Vagina (tissue), 2 donors: ENCODE measurements around the gene PARVB. TPM values are rescaled to one million over a fixed set of nuclear protein-coding genes. Genes with fewer than 3 reads are reported as not detected.

ENCODE experiments used
- DNase-seq, 2 donors: peaks; one replicate each; pipeline ENCODE4 v3.0.0-alpha.2; 2017; ENCODE audit errors: extremely low spot score in 2 of 2
- H3K27ac ChIP-seq: fragments of 200-600 bp; sonication (generic); one replicate; pipeline ENCODE4 v1.5.1; 2019
- H3K27me3 ChIP-seq: fragments of 200-600 bp; sonication (generic); one replicate; pipeline ENCODE4 v1.5.1; 2019
- H3K36me3 ChIP-seq, 2 donors: fragments of 200-600 bp; sonication (generic); one replicate each; pipeline ENCODE4 v1.5.1; 2017 to 2019
- H3K4me1 ChIP-seq: fragments of 200-600 bp; sonication (generic); one replicate; pipeline ENCODE4 v1.5.1; 2019
- H3K4me3 ChIP-seq, 2 donors: fragments of 200-600 bp; sonication (generic); 1 replicate in 1 of 2; 2 replicates in 1 of 2; pipeline ENCODE4 v1.5.1; 2016 to 2019
- H3K9me3 ChIP-seq: fragments of 200-600 bp; sonication (generic); one replicate; pipeline ENCODE4 v1.5.1; 2019
- POLR2A ChIP-seq, 2 donors: fragments of 450-650 bp; IDR thresholded peaks; one replicate each; pipeline ENCODE4 v1.6.1; 2017; ENCODE audit warnings: antibody characterized with exemption in 2 of 2, mild to moderate bottlenecking in 2 of 2, moderate library complexity in 2 of 2
- POLR2AphosphoS5 ChIP-seq, 2 donors: sonication (generic); formaldehyde crosslinking; IDR thresholded peaks; one replicate each; pipeline ENCODE4 v1.9.0; 2017; ENCODE audit warnings: antibody characterized with exemption in 2 of 2, mild to moderate bottlenecking in 2 of 2, low read depth in 1 of 2; ENCODE audit not compliant: insufficient read depth in 1 of 2
- intact Hi-C: fragments of 100-400 bp; cut with DNase I; formaldehyde crosslinking; loops from one replicate; pipeline ENCODE4 v1.15.1; 2023
- total RNA-seq: library from RNA; depleted of rRNA; stranded (reverse); fragments of >200 nt; gene quantifications from one replicate; pipeline ENCODE4 v1.2.3, GENCODE V29; 2016
- TF ChIP-seq, protein P1 (sequence below), 3 experiments: fragments of 450-650 bp in 2 of 3; fragments of 200-600 bp in 1 of 3; sonication (generic) in 1 of 3; IDR thresholded peaks; one replicate each; pipeline ENCODE4 v1.5.1; 2017 to 2019; ENCODE audit warnings: antibody characterized with exemption in 3 of 3, mild to moderate bottlenecking in 2 of 3, moderate library complexity in 2 of 3

PARVB gene
- total RNA-seq, 1 donor from 2014 or later = 11.3 TPM

DNA sequence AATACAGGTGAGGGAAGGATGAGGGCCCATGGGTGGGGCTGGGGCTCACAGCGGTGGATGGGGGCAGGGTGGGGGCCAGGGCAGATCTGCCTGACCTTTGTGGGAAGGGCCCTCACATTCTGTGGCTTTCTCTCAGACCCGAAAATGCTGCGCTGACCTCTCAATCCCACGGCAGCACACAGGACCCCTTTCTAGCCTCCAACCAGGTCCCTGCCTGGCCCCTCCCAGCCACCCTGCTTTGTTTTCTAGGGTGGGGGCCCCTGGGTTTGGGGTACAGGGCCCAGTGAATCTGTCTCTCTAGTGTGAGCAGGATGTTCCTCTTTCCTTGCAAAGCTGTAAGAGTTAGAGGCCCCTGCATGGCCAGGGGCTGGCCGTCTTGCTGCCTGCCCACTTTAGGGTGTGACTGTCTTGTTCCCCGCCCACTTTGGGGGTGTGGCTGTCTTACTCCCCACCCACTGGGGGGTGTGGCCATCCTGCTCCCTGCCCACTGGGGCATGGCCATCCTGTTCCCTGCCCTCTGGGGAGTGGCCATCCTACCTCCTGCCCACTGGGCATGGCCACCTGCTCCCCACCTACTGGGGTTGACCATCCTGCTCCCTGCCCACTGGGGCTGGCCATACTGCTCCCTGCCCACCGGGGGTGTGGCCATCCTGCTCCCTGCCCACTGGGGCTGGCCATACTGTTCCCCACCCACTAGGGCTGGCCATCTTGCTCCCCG, 168.2 kb downstream of the PARVB start:
- no peak overlapping the region for H3K27ac ChIP-seq
- TF ChIP-seq POLR2A (IDR thresholded peaks at IDR 0.05) (no peak), POLR2AphosphoS5 (IDR thresholded peaks at IDR 0.05; ENCODE audit: insufficient read depth in 1 of 2, low read depth in 1 of 2) (no peak)
- TF ChIP-seq, protein P1, sequence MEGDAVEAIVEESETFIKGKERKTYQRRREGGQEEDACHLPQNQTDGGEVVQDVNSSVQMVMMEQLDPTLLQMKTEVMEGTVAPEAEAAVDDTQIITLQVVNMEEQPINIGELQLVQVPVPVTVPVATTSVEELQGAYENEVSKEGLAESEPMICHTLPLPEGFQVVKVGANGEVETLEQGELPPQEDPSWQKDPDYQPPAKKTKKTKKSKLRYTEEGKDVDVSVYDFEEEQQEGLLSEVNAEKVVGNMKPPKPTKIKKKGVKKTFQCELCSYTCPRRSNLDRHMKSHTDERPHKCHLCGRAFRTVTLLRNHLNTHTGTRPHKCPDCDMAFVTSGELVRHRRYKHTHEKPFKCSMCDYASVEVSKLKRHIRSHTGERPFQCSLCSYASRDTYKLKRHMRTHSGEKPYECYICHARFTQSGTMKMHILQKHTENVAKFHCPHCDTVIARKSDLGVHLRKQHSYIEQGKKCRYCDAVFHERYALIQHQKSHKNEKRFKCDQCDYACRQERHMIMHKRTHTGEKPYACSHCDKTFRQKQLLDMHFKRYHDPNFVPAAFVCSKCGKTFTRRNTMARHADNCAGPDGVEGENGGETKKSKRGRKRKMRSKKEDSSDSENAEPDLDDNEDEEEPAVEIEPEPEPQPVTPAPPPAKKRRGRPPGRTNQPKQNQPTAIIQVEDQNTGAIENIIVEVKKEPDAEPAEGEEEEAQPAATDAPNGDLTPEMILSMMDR (IDR thresholded peaks at IDR 0.05) = no peak
- no peak overlapping the region for H3K4me3 ChIP-seq
- H3K4me1 ChIP-seq = no peaks in the 10 kb centered on the region
- H3K36me3 ChIP-seq = no peaks in the 10 kb centered on the region
- no peaks in the 10 kb centered on the region for H3K9me3 ChIP-seq
- DNase-seq = no peak
- no peaks in the 10 kb centered on the region for H3K27me3 ChIP-seq
- intact Hi-C loops = no loop called here

DNA sequence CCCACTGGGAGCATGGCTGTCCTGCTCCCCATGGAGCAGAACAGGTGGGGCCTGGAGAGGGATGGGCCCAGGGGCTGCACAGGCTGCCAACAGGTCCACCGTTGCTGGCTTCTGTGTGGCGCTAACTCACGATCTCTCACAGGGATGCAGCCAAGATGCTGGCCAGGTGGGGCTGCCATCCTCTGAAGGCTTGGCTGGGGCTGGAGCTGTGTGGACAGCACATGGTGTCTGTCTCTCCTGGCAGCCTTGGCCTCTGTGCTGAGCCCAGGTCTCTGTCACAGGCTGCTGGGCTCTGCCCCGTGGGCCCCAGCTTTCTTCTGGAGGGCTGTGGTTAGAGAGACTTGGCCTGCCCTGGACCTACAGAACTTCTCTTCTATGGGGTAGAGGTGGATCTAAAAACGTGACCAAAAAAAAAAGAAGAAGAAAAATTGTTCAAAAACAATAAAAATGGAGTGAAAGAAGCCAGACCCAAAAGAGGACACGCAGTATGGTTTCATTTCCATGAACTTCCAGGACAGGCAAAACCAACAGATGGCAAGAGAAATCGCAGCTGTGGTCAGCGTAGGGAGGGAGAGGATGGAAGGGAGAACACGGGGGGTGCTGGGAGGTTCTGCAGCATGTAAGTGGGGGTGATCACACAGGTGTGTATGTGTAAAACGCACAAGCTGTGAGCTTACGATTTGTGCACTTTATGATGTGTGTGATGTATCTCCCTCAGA, 168.9 kb downstream of the PARVB start:
- Histone ChIP-seq H3K27ac (no peak overlapping the region), H3K4me1 (no peaks in the 10 kb centered on the region), H3K4me3 (no peak overlapping the region), H3K36me3 (no peaks in the 10 kb centered on the region), H3K9me3 (no peaks in the 10 kb centered on the region), H3K27me3 (no peaks in the 10 kb centered on the region)
- intact Hi-C loops = no loop called here
- TF ChIP-seq POLR2AphosphoS5 (IDR thresholded peaks at IDR 0.05; ENCODE audit: insufficient read depth in 1 of 2, low read depth in 1 of 2) (no peak), POLR2A (IDR thresholded peaks at IDR 0.05) (no peak)
- TF ChIP-seq, protein P1 (IDR thresholded peaks at IDR 0.05) = no peak
- no peak for DNase-seq

DNA sequence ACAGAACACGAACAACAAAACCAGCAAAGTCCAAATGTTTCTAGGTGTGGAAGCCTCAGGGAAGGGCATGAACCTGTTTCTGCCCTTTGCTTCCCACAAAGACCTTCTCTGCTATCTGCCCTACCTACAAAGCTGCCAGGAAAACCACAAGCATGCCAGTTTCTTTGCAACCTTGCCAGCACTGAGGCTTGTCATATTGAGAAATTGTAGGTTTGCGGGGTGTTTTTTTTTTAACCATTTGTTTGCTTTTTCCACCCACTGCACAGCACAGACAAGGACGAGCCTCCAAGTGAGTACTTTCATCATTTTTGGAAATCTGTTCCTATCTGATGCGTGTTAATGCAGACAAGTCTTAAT, 169.4 kb downstream of the PARVB start:
- no peaks in the 10 kb centered on the region for H3K9me3 ChIP-seq
- TF ChIP-seq POLR2A (IDR thresholded peaks at IDR 0.05) (no peak), POLR2AphosphoS5 (IDR thresholded peaks at IDR 0.05; ENCODE audit: insufficient read depth in 1 of 2, low read depth in 1 of 2) (no peak)
- TF ChIP-seq, protein P1 (IDR thresholded peaks at IDR 0.05) = no peak
- H3K36me3 ChIP-seq = no peaks in the 10 kb centered on the region
- intact Hi-C loops = no loop called here
- no peak overlapping the region for H3K4me3 ChIP-seq
- H3K27ac ChIP-seq = no peak overlapping the region
- H3K27me3 ChIP-seq = no peaks in the 10 kb centered on the region
- H3K4me1 ChIP-seq = no peaks in the 10 kb centered on the region
- DNase-seq = no peak

DNA sequence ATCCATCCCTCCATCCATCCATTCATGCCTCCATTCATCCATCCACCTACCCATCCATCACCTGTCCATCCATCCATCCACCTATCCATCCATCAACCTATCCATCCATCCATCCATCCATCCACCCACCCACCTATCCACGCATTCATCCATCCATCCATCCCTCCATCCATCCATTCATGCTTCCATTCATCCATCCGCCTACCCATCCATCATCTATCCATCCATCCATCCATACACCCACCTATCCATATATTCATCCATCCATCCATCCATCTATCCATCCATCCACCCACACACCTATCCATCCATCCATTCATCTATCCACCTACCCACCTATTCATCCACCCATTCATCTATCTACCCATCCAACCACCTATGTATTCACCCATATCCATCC, 170.5 kb downstream of the PARVB start:
- intact Hi-C loops = no loop called here
- DNase-seq = no peak
- Histone ChIP-seq H3K4me1 (no peaks in the 10 kb centered on the region), H3K36me3 (no peaks in the 10 kb centered on the region), H3K27ac (no peak overlapping the region), H3K27me3 (no peaks in the 10 kb centered on the region), H3K9me3 (no peaks in the 10 kb centered on the region), H3K4me3 (no peak overlapping the region)
- no peak for TF ChIP-seq POLR2AphosphoS5 (IDR thresholded peaks at IDR 0.05; ENCODE audit: insufficient read depth in 1 of 2, low read depth in 1 of 2)
- no peak for TF ChIP-seq POLR2A (IDR thresholded peaks at IDR 0.05)
- TF ChIP-seq, protein P1 (IDR thresholded peaks at IDR 0.05) = no peak
